Measurements from ENCODE around the gene ACOX1.
A peak's percentile ranks its signal among the peaks of the same experiment; 100 is the strongest.

The ACOX1 gene

DNA sequence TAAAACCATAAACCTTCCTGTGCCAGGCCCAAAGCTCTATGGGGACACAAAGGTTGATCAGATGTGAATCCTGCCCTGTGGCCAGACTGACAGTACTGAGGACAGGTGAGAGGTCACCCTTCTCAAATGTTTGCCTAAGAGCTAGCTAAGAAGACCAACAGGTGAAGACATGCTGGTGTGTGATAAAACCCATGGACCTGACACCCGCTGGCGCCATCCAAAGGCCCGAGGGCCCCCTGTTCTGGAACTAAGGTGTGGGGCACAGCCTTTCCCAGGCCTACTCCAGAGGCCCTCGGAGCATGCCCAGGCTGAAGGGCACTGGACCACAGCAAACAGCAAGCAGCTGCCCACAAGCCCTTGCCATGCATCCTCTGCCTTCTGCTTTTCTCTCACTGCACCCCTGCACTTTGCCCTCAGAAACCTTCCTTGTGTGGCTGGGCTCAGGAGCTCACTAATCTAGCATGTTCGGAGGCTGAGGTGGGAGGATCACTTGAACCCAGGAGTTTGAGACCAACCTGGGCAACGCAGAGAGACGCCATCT lies 16.5 kb upstream of the ACOX1 start:
- no peak for TF ChIP-seq TAF1 (IDR thresholded peaks at IDR 0.05; ENCODE audit: borderline replicate concordance, low read depth, low read length)
- no peak for TF ChIP-seq POLR2AphosphoS5 (IDR thresholded peaks at IDR 0.05; ENCODE audit: low read depth, low read length)
- TF ChIP-seq POLR2A (IDR thresholded peaks at IDR 0.05; ENCODE audit: low read depth, low read length) = no peak
- DNase-seq (ENCODE audit: insufficient read length) = no peak
- FAIRE-seq = no peak

DNA sequence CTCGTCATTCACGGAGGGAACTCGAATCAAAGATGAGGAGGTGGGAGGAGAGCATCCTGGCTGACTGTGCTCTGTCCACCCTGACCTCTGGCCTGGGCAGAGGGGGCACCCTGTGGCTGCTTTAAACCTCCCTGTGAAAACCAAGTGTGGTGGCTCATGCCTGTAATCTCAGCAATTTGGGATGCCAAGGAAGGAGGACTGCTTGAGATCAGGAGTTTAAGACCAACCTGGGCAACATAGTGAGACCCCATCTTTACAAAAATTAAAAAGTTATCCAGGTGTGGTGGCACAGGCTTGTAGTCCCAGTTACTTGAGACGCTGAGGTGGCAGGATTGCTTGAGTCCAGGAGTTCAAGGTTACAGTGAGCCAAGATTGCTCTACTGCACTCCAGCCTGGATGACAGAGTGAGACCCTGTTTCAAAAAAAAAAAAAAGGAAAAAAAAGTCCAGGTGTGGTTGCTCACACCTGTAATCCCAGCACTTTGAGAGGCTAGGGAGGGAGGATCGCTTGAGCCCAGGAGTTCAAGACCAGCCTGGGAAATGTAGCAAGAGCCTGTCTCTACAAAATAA lies 15.9 kb upstream of the ACOX1 start:
- DNase-seq (ENCODE audit: insufficient read length) (no peak), FAIRE-seq (no peak)
- no peak for TF ChIP-seq POLR2AphosphoS5 (IDR thresholded peaks at IDR 0.05; ENCODE audit: low read depth, low read length)
- TF ChIP-seq TAF1 (IDR thresholded peaks at IDR 0.05; ENCODE audit: borderline replicate concordance, low read depth, low read length) = no peak
- no peak for TF ChIP-seq POLR2A (IDR thresholded peaks at IDR 0.05; ENCODE audit: low read depth, low read length)

GRCh38 chr17:75991396-75991795 lies 12.4 kb upstream of the ACOX1 start:
- DNase-seq (ENCODE audit: insufficient read length) (no peak), FAIRE-seq (no peak)
- TF ChIP-seq POLR2AphosphoS5 (IDR thresholded peaks at IDR 0.05; ENCODE audit: low read depth, low read length) (no peak), POLR2A (IDR thresholded peaks at IDR 0.05; ENCODE audit: low read depth, low read length) (no peak), TAF1 (IDR thresholded peaks at IDR 0.05; ENCODE audit: borderline replicate concordance, low read depth, low read length) (no peak)

GRCh38 chr17:75987041-75987440 lies 8.1 kb upstream of the ACOX1 start:
- FAIRE-seq (no peak), DNase-seq (ENCODE audit: insufficient read length) (no peak)
- no peak for TF ChIP-seq POLR2AphosphoS5 (IDR thresholded peaks at IDR 0.05; ENCODE audit: low read depth, low read length)
- no peak for TF ChIP-seq TAF1 (IDR thresholded peaks at IDR 0.05; ENCODE audit: borderline replicate concordance, low read depth, low read length)
- TF ChIP-seq POLR2A (IDR thresholded peaks at IDR 0.05; ENCODE audit: low read depth, low read length) = no peak

DNA sequence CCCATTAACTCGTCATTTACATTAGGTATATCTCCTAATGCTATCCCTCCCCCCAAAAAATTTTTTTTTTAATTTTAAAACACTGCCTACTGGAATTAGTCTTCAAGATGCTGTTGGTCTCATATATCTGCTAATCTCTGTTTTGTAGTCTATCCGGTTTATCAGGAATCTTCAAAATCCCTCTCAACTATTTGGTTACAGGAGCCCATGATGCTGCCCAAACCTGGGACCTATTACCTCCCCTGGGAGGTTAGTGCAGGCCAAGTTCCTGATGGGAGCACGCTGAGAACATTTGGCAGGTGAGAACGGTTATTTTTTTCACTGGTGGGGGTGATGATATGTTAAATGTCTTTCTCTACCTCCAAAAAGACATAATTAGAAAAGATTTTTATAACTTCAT lies 7.0 kb upstream of the ACOX1 start:
- FAIRE-seq (no peak), DNase-seq (ENCODE audit: insufficient read length) (no peak)
- TF ChIP-seq TAF1 (IDR thresholded peaks at IDR 0.05; ENCODE audit: borderline replicate concordance, low read depth, low read length) = no peak
- no peak for TF ChIP-seq POLR2AphosphoS5 (IDR thresholded peaks at IDR 0.05; ENCODE audit: low read depth, low read length)
- TF ChIP-seq POLR2A (IDR thresholded peaks at IDR 0.05; ENCODE audit: low read depth, low read length) = no peak

- FAIRE-seq (no peak), DNase-seq (ENCODE audit: insufficient read length) (no peak)
- TF ChIP-seq POLR2A (IDR thresholded peaks at IDR 0.05; ENCODE audit: low read depth, low read length) = no peak
- TF ChIP-seq TAF1 (IDR thresholded peaks at IDR 0.05; ENCODE audit: borderline replicate concordance, low read depth, low read length) = no peak
- no peak for TF ChIP-seq POLR2AphosphoS5 (IDR thresholded peaks at IDR 0.05; ENCODE audit: low read depth, low read length)
These were observed 4.7 kb upstream of the ACOX1 start for GRCh38 chr17:75983501-75984181.

DNA sequence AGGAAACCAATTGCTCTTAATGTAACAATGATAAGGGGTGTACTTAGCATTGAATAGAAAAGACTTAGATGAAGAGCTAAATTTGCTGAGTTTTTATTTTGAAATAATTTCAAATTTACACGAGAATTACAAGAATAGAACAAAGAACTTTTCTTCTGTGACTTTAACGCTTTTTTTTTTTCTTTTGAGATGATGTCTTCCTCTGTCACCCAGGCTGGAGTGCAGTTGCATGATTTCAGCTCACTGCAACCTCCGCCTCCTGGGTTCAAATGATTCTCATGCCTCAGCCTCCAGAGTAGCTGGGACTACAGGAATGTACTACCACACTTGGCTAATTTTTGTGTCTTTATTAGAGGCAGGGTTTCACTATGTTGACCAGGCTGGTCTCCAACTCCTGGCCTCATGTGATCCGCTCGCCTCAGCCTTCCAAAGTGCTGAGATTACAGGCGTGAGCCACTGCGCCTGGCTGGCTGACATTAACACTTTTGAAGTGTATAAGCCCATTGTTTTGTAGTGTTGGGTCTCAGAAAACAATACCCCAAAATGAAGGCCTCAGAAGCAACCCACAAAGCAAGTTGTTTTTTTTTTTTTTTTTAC lies 2.2 kb upstream of the ACOX1 start:
- TF ChIP-seq POLR2AphosphoS5 (IDR thresholded peaks at IDR 0.05; ENCODE audit: low read depth, low read length) (no peak), TAF1 (IDR thresholded peaks at IDR 0.05; ENCODE audit: borderline replicate concordance, low read depth, low read length) (no peak), POLR2A (IDR thresholded peaks at IDR 0.05; ENCODE audit: low read depth, low read length) (no peak)
- FAIRE-seq = no peak
- DNase-seq (ENCODE audit: insufficient read length) = no peak

DNA sequence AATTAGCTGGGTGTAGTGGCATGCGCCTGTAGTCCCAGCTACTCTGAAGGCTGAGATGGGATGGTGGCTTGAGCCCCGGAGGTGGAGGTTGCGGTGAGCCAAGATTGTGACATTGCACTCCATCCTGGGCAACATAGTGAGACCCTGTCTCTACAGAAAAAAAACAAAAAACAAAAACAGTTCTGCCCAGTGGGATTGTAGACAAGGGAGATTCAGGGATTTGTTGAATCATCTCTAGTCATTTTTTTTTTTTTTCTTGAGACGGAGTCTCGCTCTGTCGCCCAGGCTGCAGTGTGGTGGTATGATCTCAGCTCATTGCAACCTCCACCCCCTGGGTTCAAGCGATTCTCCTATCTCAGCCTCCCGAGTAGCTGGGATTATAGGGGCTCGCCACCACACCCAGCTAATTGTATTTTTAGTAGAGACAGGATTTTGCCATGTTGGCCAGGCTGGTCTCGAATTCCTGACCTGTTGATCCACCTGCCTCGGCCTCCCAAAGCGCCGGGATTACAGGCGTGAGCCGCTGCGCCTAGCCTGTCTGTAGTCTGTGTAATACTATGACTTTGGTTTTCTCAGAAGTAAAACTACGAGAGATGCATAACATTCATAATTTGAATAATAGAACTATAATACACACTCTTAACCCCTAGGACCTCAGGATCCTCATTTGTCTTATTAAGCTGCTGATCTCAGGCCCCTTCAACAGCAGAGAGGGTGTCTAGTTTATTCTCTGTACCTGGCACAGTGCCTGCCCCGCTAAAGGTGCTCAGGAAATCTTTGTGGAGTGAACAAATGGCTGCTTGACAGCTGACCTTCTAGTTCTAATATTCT lies 1.4 kb upstream of the ACOX1 start:
- FAIRE-seq = no peak
- DNase-seq (ENCODE audit: insufficient read length) = no peak
- no peak for TF ChIP-seq POLR2A (IDR thresholded peaks at IDR 0.05; ENCODE audit: low read depth, low read length)
- no peak for TF ChIP-seq TAF1 (IDR thresholded peaks at IDR 0.05; ENCODE audit: borderline replicate concordance, low read depth, low read length)
- TF ChIP-seq POLR2AphosphoS5 (IDR thresholded peaks at IDR 0.05; ENCODE audit: low read depth, low read length) = no peak

- DNase-seq (ENCODE audit: insufficient read length) (no peak), FAIRE-seq (no peak)
- TF ChIP-seq POLR2A (IDR thresholded peaks at IDR 0.05; ENCODE audit: low read depth, low read length) (no peak; the same call in 1 of the 2 replicates), TAF1 (IDR thresholded peaks at IDR 0.05; ENCODE audit: borderline replicate concordance, low read depth, low read length) (no peak), POLR2AphosphoS5 (IDR thresholded peaks at IDR 0.05; ENCODE audit: low read depth, low read length) (peak; percentile 4; the same call in 1 of the 2 replicates)
These were observed 780 bp upstream of the ACOX1 start for GRCh38 chr17:75979705-75980187.

DNA sequence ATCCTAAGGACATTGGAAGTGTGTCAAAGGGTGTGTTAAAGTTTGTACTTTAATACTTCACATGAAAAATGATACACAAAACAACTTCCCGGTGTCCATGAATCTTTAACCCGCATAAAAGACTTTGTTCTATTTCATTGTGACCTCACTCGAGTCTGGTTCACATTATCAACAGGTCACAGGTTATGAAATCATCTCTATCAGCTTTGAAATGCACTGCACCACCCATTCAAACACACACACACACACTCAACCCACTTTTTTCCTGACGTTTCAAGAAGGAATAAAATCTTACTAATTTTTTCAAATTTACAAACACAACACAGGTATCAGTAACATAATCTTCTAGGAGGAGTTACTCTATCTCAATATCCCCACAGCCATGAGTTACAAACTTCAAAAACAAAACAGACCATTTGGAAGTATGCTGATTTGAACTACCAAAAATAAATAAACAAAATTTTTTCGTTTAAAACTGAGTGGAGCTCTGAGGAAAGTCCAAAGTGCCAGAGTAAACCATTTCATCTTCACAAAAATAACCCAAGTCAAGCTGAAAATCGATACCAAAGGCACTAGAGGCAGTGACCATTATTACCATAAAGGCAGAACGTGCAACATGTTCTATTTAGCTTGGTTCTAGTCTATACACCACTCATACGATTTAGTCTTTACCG lies 2.7 kb downstream of the ACOX1 start:
- FAIRE-seq (no peak), DNase-seq (ENCODE audit: insufficient read length) (no peak)
- TF ChIP-seq POLR2A (IDR thresholded peaks at IDR 0.05; ENCODE audit: low read depth, low read length) (no peak), POLR2AphosphoS5 (IDR thresholded peaks at IDR 0.05; ENCODE audit: low read depth, low read length) (no peak), TAF1 (IDR thresholded peaks at IDR 0.05; ENCODE audit: borderline replicate concordance, low read depth, low read length) (no peak)
